Panc1 (cell line): ENCODE results near the gene CDRT15L2.
"Not testable (repeated sequence)": the region's sequence is repeated elsewhere in the genome, so short reads cannot be mapped to it uniquely, and the experiment has no call there.

Experiments used
- POLR2AphosphoS5 ChIP-seq: IDR thresholded peaks from 2 replicates; pipeline ENCODE4 v1.6.1; 2012; ENCODE audit warnings: mild to moderate bottlenecking, low read depth, low read length, moderate library complexity
- SIN3A ChIP-seq: IDR thresholded peaks from 2 replicates; pipeline ENCODE4 v1.6.1; 2012; ENCODE audit warnings: low read depth, mild to moderate bottlenecking, low read length, moderate library complexity, borderline replicate concordance; ENCODE audit not compliant: insufficient read depth
- TF ChIP-seq, protein P1 (sequence below): fragments of 450-650 bp; IDR thresholded peaks from 2 replicates; pipeline ENCODE4 v1.5.1; 2017; ENCODE audit warnings: mild to moderate bottlenecking
- TF ChIP-seq, protein P2 (sequence below), 2 experiments: IDR thresholded peaks; 2 replicates each; pipeline ENCODE4 v1.6.1; 2011 to 2012; ENCODE audit warnings: low read depth in 2 of 2, control low read depth in 1 of 2, low read length in 1 of 2, mild to moderate bottlenecking in 1 of 2, moderate library complexity in 1 of 2; ENCODE audit not compliant: insufficient read depth in 1 of 2

DNA sequence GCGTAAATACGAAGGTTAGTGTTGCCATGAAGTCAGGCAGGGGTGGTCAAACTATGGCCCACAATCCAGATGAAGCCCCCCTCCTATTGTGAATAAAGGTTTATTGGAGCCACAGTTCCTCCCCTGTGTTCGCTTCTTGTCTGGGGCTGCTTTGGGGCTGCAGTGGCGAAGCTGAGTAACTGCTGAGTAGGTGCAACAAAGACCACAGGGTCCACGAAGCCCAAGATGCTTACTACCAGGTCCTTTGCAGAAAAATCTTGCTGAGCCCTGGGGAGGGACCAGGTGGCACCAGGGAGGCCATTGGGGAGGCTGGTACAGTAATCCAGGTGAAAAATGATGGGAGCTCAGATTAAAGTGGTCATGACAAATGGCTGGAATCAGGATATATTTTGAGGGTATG, 21.4 kb upstream of the CDRT15L2 start:
- TF ChIP-seq, protein P1, sequence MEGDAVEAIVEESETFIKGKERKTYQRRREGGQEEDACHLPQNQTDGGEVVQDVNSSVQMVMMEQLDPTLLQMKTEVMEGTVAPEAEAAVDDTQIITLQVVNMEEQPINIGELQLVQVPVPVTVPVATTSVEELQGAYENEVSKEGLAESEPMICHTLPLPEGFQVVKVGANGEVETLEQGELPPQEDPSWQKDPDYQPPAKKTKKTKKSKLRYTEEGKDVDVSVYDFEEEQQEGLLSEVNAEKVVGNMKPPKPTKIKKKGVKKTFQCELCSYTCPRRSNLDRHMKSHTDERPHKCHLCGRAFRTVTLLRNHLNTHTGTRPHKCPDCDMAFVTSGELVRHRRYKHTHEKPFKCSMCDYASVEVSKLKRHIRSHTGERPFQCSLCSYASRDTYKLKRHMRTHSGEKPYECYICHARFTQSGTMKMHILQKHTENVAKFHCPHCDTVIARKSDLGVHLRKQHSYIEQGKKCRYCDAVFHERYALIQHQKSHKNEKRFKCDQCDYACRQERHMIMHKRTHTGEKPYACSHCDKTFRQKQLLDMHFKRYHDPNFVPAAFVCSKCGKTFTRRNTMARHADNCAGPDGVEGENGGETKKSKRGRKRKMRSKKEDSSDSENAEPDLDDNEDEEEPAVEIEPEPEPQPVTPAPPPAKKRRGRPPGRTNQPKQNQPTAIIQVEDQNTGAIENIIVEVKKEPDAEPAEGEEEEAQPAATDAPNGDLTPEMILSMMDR = not testable (repeated sequence)
- TF ChIP-seq SIN3A, POLR2AphosphoS5: not testable (repeated sequence)
- TF ChIP-seq, protein P2, sequence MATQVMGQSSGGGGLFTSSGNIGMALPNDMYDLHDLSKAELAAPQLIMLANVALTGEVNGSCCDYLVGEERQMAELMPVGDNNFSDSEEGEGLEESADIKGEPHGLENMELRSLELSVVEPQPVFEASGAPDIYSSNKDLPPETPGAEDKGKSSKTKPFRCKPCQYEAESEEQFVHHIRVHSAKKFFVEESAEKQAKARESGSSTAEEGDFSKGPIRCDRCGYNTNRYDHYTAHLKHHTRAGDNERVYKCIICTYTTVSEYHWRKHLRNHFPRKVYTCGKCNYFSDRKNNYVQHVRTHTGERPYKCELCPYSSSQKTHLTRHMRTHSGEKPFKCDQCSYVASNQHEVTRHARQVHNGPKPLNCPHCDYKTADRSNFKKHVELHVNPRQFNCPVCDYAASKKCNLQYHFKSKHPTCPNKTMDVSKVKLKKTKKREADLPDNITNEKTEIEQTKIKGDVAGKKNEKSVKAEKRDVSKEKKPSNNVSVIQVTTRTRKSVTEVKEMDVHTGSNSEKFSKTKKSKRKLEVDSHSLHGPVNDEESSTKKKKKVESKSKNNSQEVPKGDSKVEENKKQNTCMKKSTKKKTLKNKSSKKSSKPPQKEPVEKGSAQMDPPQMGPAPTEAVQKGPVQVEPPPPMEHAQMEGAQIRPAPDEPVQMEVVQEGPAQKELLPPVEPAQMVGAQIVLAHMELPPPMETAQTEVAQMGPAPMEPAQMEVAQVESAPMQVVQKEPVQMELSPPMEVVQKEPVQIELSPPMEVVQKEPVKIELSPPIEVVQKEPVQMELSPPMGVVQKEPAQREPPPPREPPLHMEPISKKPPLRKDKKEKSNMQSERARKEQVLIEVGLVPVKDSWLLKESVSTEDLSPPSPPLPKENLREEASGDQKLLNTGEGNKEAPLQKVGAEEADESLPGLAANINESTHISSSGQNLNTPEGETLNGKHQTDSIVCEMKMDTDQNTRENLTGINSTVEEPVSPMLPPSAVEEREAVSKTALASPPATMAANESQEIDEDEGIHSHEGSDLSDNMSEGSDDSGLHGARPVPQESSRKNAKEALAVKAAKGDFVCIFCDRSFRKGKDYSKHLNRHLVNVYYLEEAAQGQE (IDR thresholded peaks at IDR 0.05; ENCODE audit: insufficient read depth in 1 of 2, low read depth in 2 of 2, low read length in 1 of 2) = not testable (repeated sequence)
